Activated T-helper 17 cell treated with anti-CD3 and anti-CD28 coated beads, Interleukin-2, amount 50 U/mL, for 72 hours (primary cell): ENCODE measurements around the gene ALDH16A1. TPM values are rescaled to one million over a fixed set of nuclear protein-coding genes. Genes with fewer than 3 reads are reported as not detected.

ENCODE experiments used
- ATAC-seq: fragments of 150-1000 bp; cut with Tn5 transposase; replicated peaks from 2 replicates; pipeline ENCODE4 v1.10.0; 2021; ENCODE audit warnings: mild to moderate bottlenecking, moderate library complexity
- H3K27ac Mint-ChIP-seq: one replicate; pipeline ENCODE4 v1.8.0; 2022; ENCODE audit warnings: mixed read lengths
- H3K27me3 Mint-ChIP-seq: one replicate; pipeline ENCODE4 v1.8.0; 2022; ENCODE audit warnings: mixed read lengths
- H3K36me3 Mint-ChIP-seq: one replicate; pipeline ENCODE4 v1.8.0; 2022; ENCODE audit warnings: low read depth, mild to moderate bottlenecking, mixed read lengths
- H3K4me1 Mint-ChIP-seq: one replicate; pipeline ENCODE4 v1.8.0; 2022; ENCODE audit warnings: mixed read lengths
- H3K4me3 Mint-ChIP-seq: one replicate; pipeline ENCODE4 v1.8.0; 2022; ENCODE audit warnings: mild to moderate bottlenecking, mixed read lengths
- H3K9me3 Mint-ChIP-seq: one replicate; pipeline ENCODE4 v1.8.0; 2022; ENCODE audit warnings: mixed read lengths
- total RNA-seq, 2 donors: library from RNA; stranded (reverse); gene quantifications; one replicate each; pipeline ENCODE4 v1.2.3, GENCODE V29; 2022

Gene ALDH16A1
- total RNA-seq, 2 donors from 2014 or later = 15.5 to 39.1 TPM

- no peak overlapping the region for H3K27ac Mint-ChIP-seq
- H3K36me3 Mint-ChIP-seq = no peaks in the 10 kb centered on the region
- H3K4me1 Mint-ChIP-seq = peaks cover 4% of the 10 kb centered on the region
- H3K9me3 Mint-ChIP-seq = no peaks in the 10 kb centered on the region
- no peak overlapping the region for H3K4me3 Mint-ChIP-seq
- peak; percentile 88 for ATAC-seq
- H3K27me3 Mint-ChIP-seq = no peaks in the 10 kb centered on the region
Measured at GRCh38 chr19:49506575-49507105, 53.6 kb downstream of the ALDH16A1 start.

- Mint-ChIP-seq H3K4me1 (peaks cover 6% of the 10 kb centered on the region), H3K9me3 (no peaks in the 10 kb centered on the region), H3K27ac (peak overlapping the region; percentile 56), H3K27me3 (no peaks in the 10 kb centered on the region), H3K36me3 (no peaks in the 10 kb centered on the region), H3K4me3 (no peak overlapping the region)
- ATAC-seq = no peak
Measured at GRCh38 chr19:49507803-49508494, 54.9 kb downstream of the ALDH16A1 start.

- Mint-ChIP-seq H3K9me3 (no peaks in the 10 kb centered on the region), H3K36me3 (no peaks in the 10 kb centered on the region), H3K27me3 (no peaks in the 10 kb centered on the region), H3K4me1 (peaks cover 10% of the 10 kb centered on the region), H3K4me3 (peak overlapping the region; percentile 79), H3K27ac (peak overlapping the region; percentile 75)
- peak; percentile 78 for ATAC-seq
Measured at GRCh38 chr19:49512970-49513745, 60.1 kb downstream of the ALDH16A1 start.

- Mint-ChIP-seq H3K4me1 (peaks cover 10% of the 10 kb centered on the region), H3K9me3 (no peaks in the 10 kb centered on the region), H3K27ac (peak overlapping the region; percentile 75), H3K27me3 (no peaks in the 10 kb centered on the region), H3K36me3 (no peaks in the 10 kb centered on the region), H3K4me3 (peak overlapping the region; percentile 79)
- no peak for ATAC-seq
Measured at GRCh38 chr19:49513746-49514118, 60.7 kb downstream of the ALDH16A1 start.

- H3K27ac Mint-ChIP-seq = peak overlapping the region; percentile 75
- H3K27me3 Mint-ChIP-seq = no peaks in the 10 kb centered on the region
- ATAC-seq = no peak
- H3K4me1 Mint-ChIP-seq = peaks cover 10% of the 10 kb centered on the region
- H3K9me3 Mint-ChIP-seq = no peaks in the 10 kb centered on the region
- H3K36me3 Mint-ChIP-seq = no peaks in the 10 kb centered on the region
- peak overlapping the region; percentile 79 for H3K4me3 Mint-ChIP-seq
Measured at GRCh38 chr19:49514151-49514550, 61.1 kb downstream of the ALDH16A1 start.

- H3K36me3 Mint-ChIP-seq = no peaks in the 10 kb centered on the region
- no peak for ATAC-seq
- no peaks in the 10 kb centered on the region for H3K27me3 Mint-ChIP-seq
- H3K27ac Mint-ChIP-seq = no peak overlapping the region
- no peaks in the 10 kb centered on the region for H3K9me3 Mint-ChIP-seq
- H3K4me1 Mint-ChIP-seq = peaks cover 10% of the 10 kb centered on the region
- peak overlapping the region; percentile 44 for H3K4me3 Mint-ChIP-seq
Measured at GRCh38 chr19:49515767-49516166, 62.7 kb downstream of the ALDH16A1 start.

- ATAC-seq = no peak
- H3K4me3 Mint-ChIP-seq = no peak overlapping the region
- no peaks in the 10 kb centered on the region for H3K36me3 Mint-ChIP-seq
- no peaks in the 10 kb centered on the region for H3K27me3 Mint-ChIP-seq
- H3K27ac Mint-ChIP-seq = no peak overlapping the region
- H3K9me3 Mint-ChIP-seq = no peaks in the 10 kb centered on the region
- peaks cover 4% of the 10 kb centered on the region for H3K4me1 Mint-ChIP-seq
Measured at GRCh38 chr19:49518033-49518432, 65.0 kb downstream of the ALDH16A1 start.

Other genes with a start within 250 kb of the ALDH16A1 start
- gene SLC6A16, start 128.0 kb upstream of the ALDH16A1 start, total RNA-seq = 1 to 10 TPM; 1.1 to 1.4 TPM
- gene CD37, start 117.8 kb upstream of the ALDH16A1 start, total RNA-seq = 100 to 1,000 TPM; 125 to 168 TPM
- under 1 TPM in 1 of 2 donors, not detected in 1; 0.16 TPM for gene TEAD2, start 90.8 kb upstream of the ALDH16A1 start, total RNA-seq
- gene DKKL1, start 89.3 kb upstream of the ALDH16A1 start, total RNA-seq = not detected
- gene KASH5, start 65.0 kb upstream of the ALDH16A1 start, total RNA-seq = 1 to 10 TPM in 1 of 2 donors, not detected in 1; 1.1 TPM
- gene PTH2, start 29.8 kb upstream of the ALDH16A1 start, total RNA-seq = not detected
- not detected for gene GFY, start 27.8 kb upstream of the ALDH16A1 start, total RNA-seq
- under 1 TPM in 1 of 2 donors, not detected in 1; 0.40 TPM for gene SLC17A7, start 11.7 kb upstream of the ALDH16A1 start, total RNA-seq
- 100 to 1,000 TPM; 183 to 194 TPM for gene PIH1D1, start 1.4 kb upstream of the ALDH16A1 start, total RNA-seq
- 10 to 100 TPM; 77.2 to 92.8 TPM for gene FLT3LG, start 21.0 kb downstream of the ALDH16A1 start, total RNA-seq
- gene RPL13A, start 34.4 kb downstream of the ALDH16A1 start, total RNA-seq = 1,000 to 10,000 TPM; 3,905 to 4,763 TPM
- gene RPS11, start 43.2 kb downstream of the ALDH16A1 start, total RNA-seq = 1,000 to 10,000 TPM; 2,381 to 3,085 TPM
- 10 to 100 TPM; 11.1 to 15.8 TPM for gene FCGRT, start 59.4 kb downstream of the ALDH16A1 start, total RNA-seq
- 10 to 100 TPM in 1 of 2 donors, 1 to 10 TPM in 1; 1.2 to 11.8 TPM for gene RCN3, start 74.8 kb downstream of the ALDH16A1 start, total RNA-seq
- gene NOSIP, start 127.3 kb downstream of the ALDH16A1 start, total RNA-seq = 100 to 1,000 TPM; 101 to 103 TPM
- 10 to 100 TPM in 1 of 2 donors, 1 to 10 TPM in 1; 3.8 to 12.3 TPM for gene PRRG2, start 128.1 kb downstream of the ALDH16A1 start, total RNA-seq
- 10 to 100 TPM; 27.2 to 27.8 TPM for gene PRR12, start 138.0 kb downstream of the ALDH16A1 start, total RNA-seq
- gene RRAS, start 186.9 kb downstream of the ALDH16A1 start, total RNA-seq = 10 to 100 TPM in 1 of 2 donors, 1 to 10 TPM in 1; 7.6 to 14.3 TPM
- 10 to 100 TPM; 53.8 to 60.5 TPM for gene SCAF1, start 189.0 kb downstream of the ALDH16A1 start, total RNA-seq
- gene IRF3, start 212.6 kb downstream of the ALDH16A1 start, total RNA-seq = 100 to 1,000 TPM; 150 to 218 TPM
- gene BCL2L12, start 212.7 kb downstream of the ALDH16A1 start, total RNA-seq = 10 to 100 TPM; 61.1 to 80.5 TPM
- gene PRMT1, start 224.0 kb downstream of the ALDH16A1 start, total RNA-seq = 100 to 1,000 TPM; 183 to 345 TPM
- gene ADM5, start 236.4 kb downstream of the ALDH16A1 start, total RNA-seq = 1 to 10 TPM; 8.5 to 8.6 TPM
- 1 to 10 TPM in 1 of 2 donors, under 1 TPM in 1; 0.93 to 4.3 TPM for gene CPT1C, start 237.9 kb downstream of the ALDH16A1 start, total RNA-seq